HG02970 (cell line): ENCODE measurements around the gene NOP14.
"Not testable (repeated sequence)": the region's sequence is repeated elsewhere in the genome, so short reads cannot be mapped to it uniquely, and the experiment has no call there.

ENCODE experiments used
- ATAC-seq: cut with Tn5 transposase; IDR thresholded peaks from one replicate; pipeline ENCODE4 v1.9.1; 2021; ENCODE audit warnings: mild to moderate bottlenecking, moderate library complexity, moderate number of reproducible peaks; ENCODE audit not compliant: unreplicated experiment, low FRiP score

Gene NOP14

DNA sequence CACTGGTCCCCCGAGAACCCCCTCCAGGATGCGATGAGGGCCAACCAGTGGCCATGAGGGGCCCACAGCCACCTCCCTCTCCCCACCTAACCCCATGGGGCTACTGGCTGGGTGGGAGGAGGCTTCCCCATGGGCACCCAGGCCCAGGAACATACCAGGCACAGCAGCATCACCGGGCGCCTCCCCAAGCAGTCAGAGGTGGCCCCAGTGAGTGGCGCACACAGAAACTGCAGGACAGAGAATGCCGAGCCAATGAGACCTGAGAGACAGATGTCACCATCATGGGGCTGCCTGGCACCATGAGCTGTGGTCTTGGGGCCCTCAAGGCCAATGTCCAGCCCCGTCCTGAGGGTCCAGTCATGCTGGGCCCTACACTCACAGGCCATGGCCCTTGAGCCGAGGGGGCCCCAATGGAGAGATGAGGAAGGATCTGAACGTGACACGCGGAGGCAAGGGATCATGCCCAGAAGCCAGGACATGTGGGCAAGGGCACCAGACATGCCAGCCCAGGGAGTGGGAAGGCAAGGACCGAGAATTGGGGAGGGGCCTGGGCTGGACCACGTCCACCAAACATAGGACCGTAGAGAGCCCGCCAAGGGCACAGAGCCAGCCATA lies 30.1 kb downstream of the NOP14 start:
- ATAC-seq: no peak

DNA sequence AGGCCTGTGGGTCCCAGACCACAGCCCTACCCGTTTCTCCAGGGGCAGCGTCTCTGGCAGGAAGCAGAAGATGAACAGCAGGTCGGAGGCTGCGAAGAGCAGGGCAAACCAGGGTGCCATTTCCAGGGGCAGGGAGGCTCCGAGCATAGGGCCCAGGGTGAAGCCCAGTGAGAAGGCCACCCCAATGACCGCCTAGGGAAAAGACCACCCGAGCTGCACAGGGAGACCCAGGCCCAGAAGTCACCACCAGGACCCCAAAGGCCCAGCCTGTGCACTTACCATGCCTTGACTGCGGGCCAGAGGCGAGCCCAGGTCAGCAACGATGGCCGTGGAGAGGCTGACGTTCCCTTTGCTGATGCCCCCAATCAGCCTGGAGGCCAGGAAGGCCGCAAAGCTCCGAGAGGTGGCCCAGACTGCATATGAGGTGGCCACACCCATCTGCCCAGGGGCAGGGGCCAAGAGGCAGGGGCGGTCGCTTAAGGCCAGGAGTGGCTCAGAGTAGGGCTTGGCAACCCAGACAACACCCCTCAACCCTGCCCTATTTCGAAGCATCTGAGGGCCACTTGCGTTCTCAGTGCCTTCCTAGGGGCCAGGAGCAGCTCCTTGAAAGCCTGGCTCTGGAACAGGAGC lies 30.8 kb downstream of the NOP14 start:
- ATAC-seq: no peak

GRCh38 chr4:2931512-2932301 lies 31.5 kb downstream of the NOP14 start:
- ATAC-seq: no peak

DNA sequence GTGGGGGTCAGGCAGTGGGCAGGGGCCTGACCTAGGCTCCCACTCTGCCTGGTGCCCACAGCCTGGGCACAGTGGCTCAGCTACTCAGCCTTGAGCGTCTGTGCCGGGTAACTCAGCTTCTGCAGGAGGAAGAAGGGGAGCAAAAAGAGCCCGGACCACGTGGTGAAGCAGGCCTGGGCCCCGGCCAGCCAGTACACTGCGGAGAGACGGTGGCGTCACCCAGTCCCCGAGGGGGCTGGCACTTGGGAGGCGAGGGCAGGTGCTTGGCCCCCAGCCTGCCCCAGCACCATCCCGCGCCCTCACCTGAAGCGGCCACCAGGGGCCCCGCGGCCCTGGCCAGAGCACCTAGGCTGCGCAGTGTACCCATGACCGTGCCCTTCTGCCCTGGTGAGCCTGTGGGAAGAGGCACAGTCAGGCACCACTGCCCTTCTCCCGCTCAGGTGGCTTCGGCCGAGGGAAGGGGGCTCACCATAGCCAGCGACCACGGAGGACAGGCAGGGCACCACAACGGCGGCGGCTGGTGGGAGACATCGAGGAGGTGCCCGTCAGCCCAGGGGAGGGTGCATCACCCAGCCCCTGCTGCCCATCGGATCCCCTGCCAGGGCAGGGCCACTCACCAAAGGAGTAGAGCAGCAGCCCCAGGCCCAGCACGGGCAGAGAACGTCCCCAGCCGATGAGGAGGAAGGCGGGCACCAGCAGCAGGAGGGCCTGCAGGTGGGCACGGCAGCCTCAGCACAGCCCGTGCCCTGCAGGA lies 32.3 kb downstream of the NOP14 start:
- ATAC-seq: no peak

DNA sequence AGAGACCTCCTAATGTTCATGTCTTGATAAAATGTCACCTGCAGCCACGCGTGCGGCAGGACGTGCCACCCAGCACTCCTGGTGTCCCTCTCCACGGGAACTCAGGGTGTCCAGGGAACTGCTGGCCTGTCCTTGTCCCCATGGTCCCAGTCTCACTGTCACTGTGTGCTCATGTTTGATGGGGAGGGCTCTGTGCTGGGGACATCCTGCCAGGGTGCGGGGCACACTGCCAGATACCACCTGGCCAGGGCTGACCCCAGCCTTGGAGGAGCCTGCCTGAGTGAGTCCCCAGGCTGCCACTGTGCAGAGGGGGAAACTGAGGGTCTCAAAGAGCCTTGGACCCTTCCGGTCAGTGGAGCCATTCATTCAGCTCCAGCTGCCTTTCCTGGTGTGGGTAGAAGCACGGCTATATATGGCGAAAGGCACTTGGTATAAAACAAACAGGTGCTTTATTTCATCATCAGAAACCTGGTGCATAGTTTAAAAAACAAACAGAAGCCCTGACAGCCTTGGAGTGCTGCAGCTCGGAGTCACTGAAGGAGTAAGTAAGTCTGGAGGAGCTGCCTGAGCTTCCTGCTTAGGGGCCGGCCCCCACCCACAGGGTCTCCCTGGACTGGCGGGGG lies 33.0 kb downstream of the NOP14 start:
- ATAC-seq: no peak

DNA sequence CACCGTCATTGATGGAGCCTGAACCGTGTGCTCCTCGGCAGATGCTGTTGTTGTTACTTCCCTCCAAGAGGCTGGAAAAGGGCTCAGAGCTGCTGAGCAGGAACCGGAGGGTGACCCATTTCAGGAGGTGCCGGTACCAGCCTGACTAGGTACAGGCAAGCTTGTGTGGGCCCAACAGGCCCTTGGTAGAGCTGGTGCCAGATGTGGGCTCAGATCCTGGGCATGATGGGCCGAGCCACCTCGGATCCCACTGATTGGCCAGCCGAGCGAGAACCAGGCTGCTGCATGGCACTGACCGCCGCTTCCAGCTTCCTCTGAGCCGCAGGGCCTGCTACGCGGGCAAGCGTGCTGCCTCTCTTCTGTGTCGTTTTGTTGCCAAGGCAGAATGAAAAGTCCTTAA lies 33.7 kb downstream of the NOP14 start:
- no peak for ATAC-seq

GRCh38 chr4:2928242-2929176 lies 34.7 kb downstream of the NOP14 start:
- no peak for ATAC-seq

DNA sequence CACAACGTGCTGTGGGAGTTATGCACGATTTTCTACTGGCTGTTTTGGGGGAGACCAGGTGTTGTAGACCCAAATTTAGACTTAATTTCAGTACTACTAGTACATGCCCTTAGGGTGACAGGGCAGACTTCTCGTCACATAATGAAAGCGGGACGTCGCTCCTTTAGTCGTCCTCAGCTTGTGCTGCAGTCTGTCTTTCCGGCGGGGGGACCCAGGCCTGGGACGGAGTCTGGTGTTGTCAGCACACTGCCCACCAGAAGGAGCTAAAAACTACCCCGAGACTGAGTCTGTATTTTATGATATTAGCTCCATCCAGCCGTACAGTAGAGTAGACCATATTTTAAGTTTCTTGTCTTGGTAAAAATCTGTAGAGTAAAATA lies 35.5 kb downstream of the NOP14 start:
- ATAC-seq: no peak

- no peak for ATAC-seq
Observed at GRCh38 chr4:2927016-2927695, 36.0 kb downstream of the NOP14 start.

DNA sequence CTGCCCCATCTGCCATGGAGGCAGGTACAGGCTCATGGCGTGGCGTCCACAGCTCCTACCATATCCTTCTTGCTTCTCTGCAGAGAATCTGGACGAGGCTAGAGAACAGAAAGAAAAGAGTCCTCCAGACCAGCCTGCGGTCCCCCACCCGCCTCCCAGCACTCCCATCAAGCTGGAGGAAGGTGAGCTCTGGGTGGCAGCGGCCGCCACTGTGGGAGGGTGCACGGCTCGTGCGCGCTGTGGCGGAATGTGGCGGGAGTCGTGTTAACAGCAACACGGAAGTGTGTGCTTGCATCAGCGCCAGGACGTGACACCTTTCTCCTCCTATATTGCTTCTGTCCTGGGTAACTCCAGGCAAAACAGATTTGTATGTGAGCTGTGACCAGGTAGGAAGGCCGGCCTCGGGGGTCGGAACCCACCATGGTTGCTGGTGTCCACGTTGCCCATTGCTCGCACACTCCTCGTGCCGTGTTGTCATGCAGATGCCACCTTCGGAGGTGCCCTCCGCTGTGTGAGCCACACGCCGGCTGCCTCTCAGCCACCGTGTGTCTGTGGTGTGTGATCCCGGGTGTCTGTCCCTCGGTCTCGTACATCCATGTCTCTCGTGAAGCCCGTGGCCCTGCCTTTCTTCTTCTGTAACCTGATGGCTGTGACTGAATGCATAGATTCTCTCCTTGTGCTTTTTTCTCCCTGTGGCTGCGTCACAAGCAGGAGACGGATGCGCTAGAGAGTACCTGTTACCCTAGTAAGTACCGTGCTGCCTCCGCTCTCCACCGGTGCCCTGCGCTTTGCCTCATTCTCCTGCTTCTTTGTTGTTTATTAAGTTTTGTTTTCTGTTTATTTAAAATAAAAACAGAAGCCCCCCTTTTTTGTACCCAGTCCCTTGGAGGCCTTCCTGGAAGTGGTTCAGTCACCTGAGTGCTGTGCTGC lies 37.0 kb downstream of the NOP14 start:
- ATAC-seq: no peak

- ATAC-seq: no peak
Observed at GRCh38 chr4:2925496-2925895, 37.7 kb downstream of the NOP14 start.

DNA sequence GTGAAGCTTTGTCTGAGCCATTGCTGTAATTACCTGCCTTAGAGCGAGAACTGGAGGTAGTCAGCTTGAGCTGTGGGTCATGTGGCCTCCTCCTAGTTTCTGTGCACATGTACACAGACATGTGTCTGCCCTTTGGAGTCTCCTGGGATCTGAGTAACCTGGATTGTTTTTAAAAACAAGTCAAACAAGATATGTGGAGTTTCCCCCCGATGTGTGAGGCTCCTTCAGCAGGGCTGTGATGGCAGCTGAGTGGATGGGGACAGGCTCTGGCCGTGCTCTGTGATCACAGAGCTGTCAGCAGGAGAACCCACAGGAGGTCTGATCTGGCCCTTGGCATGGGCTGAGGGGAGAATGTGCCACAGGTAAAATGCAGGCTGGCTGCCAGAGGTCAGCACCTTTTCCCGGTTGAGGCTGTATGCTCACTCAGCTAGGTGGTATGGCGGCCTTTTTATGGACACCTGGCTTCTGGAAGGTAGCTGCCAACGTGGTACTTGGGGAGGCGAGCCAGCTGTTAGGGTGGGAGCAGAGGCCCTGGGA lies 38.4 kb downstream of the NOP14 start:
- ATAC-seq: no peak

DNA sequence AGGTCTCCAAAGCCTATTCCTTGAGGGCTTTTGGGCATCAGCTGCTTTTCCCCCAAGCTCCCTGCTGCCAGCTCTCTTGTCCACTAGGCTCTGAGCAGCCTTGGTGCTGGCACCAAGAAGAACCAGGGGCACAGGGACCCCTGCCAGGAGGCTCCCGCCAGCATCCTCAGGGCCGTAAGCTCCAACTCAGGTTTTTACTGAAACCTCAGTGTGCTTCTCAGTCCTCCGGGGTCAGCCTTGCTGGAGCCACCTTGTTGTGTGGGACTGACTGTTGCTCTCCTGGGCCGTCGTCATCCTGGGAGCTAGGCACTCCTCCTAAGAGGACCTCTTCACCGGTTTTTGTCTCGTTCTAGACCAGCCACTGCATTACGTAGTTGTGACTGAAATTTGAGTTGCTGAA lies 38.9 kb downstream of the NOP14 start:
- no peak for ATAC-seq

DNA sequence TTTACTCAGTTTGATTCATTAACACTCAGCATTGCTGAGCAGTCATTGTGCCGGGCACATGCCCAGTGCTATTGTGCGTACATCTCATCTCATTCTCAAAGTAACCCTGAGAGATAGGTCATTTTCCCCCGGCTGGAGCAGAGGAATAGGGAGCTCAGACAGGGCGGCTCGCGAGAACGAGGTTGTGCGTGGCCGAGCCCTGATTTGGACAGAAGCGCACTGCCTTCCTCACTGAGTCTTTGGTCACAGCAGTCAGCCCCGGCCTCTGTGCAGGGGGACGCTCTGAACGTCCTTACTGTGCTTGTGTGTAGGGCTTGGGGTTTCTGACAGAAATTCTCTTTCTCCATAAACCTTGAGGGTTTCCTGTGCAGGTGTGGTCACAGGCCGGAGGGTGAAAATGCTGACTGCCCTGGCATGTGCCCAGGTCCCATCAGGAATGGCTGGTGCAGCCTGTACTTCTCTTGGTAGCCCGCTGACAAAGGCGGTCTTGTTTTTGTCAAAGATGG lies 39.5 kb downstream of the NOP14 start:
- ATAC-seq: no peak

DNA sequence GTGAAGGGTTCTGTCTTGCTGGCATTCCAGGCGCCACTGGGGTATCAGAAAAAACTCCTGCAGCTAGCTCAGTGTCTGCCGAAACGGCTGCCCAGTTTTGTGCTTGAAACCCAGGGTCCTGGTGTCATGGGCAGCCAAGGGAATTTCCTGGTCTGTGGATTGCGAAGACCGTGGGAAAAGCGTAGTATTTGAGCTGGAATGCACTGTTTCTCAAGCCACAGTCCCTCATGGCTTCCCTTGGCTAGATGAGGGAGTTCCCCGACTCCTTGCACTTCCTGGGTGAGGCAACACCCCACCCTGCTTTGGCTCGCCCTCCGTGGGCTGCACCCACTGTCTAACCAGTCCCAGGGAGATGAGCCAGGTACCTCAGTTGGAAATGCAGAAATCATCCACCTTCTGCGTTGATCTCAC lies 40.1 kb downstream of the NOP14 start:
- ATAC-seq: no peak

DNA sequence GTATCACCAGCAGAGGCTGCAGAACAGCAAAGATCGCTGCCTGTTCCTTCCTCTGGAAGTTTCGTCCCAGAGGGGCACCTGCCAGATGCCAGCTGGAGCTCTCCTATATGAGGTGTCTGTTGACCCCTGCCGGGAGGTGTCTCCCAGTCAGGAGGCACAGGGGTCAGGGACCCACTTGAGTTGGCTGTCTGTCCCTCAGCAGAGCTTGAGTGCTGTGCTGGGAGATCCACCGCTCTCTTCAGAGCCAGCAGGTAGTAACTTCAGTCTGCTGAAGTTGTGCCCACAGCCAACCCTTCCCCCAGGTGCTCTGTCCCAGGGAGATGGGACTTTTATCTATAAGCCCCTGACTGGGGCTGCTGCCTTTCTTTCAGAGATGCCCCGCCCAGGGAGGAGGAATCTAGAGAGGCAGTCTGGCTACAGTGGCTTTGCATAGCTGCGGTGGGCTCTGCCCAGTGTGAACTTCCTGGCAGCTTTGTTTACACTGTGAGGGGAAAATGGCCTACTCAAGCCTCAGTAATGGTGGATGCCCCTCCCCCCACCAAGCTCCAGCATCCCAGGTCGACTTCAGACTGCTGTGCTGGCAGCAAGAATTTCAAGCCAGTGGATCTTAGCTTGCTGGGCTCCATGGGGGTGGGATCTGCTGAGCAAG lies 40.6 kb downstream of the NOP14 start:
- not testable (repeated sequence) for ATAC-seq

GRCh38 chr4:2918714-2919113 lies 44.5 kb downstream of the NOP14 start:
- not testable (repeated sequence) for ATAC-seq
